ENCODE measurements around the gene DEGS2. TPM values are rescaled to one million over a fixed set of nuclear protein-coding genes. Genes with fewer than 3 reads are reported as not detected.

Gene DEGS2
- total and polyA plus RNA-seq, 2 of the 13 experiments (the other 11 are each of a cell fraction or from before 2014, with no cell fraction given): 0.09 TPM

DNA sequence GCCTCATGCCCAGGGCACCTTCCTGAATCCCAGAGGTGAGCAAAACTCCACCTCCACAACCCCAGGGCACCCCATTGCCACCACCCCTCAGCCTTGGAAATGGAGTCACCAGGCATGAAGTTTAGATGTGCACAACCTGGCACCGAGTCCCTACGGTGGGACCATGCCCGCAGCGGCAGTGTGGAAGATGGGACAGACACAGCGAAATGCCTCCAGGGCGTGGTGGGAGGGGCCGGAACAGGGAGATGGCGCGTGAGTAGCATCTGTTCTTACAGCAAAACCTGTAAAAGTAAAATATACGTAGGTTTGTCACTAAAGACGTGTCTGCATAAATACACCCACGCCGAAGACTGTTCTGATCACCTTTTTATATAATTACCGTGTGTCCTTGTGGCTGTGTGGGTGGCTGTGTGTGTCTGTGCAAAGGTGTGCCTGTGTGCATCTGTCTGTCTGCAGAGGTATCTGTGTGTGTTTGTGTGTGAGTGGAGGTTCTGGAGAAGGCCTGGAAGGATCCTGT, 17.4 kb upstream of the DEGS2 start (continued):
- no peak for TF ChIP-seq ZNF770 (CRISPR knock-in tag; IDR thresholded peaks at IDR 0.05)
- TF ChIP-seq, protein P1, sequence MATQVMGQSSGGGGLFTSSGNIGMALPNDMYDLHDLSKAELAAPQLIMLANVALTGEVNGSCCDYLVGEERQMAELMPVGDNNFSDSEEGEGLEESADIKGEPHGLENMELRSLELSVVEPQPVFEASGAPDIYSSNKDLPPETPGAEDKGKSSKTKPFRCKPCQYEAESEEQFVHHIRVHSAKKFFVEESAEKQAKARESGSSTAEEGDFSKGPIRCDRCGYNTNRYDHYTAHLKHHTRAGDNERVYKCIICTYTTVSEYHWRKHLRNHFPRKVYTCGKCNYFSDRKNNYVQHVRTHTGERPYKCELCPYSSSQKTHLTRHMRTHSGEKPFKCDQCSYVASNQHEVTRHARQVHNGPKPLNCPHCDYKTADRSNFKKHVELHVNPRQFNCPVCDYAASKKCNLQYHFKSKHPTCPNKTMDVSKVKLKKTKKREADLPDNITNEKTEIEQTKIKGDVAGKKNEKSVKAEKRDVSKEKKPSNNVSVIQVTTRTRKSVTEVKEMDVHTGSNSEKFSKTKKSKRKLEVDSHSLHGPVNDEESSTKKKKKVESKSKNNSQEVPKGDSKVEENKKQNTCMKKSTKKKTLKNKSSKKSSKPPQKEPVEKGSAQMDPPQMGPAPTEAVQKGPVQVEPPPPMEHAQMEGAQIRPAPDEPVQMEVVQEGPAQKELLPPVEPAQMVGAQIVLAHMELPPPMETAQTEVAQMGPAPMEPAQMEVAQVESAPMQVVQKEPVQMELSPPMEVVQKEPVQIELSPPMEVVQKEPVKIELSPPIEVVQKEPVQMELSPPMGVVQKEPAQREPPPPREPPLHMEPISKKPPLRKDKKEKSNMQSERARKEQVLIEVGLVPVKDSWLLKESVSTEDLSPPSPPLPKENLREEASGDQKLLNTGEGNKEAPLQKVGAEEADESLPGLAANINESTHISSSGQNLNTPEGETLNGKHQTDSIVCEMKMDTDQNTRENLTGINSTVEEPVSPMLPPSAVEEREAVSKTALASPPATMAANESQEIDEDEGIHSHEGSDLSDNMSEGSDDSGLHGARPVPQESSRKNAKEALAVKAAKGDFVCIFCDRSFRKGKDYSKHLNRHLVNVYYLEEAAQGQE (IDR thresholded peaks at IDR 0.05; ENCODE audit: borderline replicate concordance in 1 of 2, low read depth in 1 of 2, low read length in 2 of 2): no peak
- no peak for TF ChIP-seq SALL1 (CRISPR knock-in tag; IDR thresholded peaks at IDR 0.05)
- no peak for TF ChIP-seq SP2 (CRISPR knock-in tag; IDR thresholded peaks at IDR 0.05)

- Histone ChIP-seq H3K27me3 (ENCODE audit: control insufficient read depth in 1 of 2, insufficient read depth in 2 of 2, low read length in 2 of 2) (peaks cover 1 to 7% of the 10 kb centered on the region in 2 experiments; a peak in 3 of 5 replicates), H3K4me2 (ENCODE audit: low read depth, low read length) (no peak overlapping the region), H3K4me3 (replicated peaks in 1 of 3; ENCODE audit: insufficient read depth in 1 of 3, low read depth in 2 of 3, low read length in 3 of 3) (no peak overlapping the region), H4K20me1 (ENCODE audit: insufficient read depth, low read length) (no peaks in the 10 kb centered on the region), H3K9me3 (ENCODE audit: low read length) (no peaks in the 10 kb centered on the region), H3K9ac (ENCODE audit: insufficient read depth, low read depth, low read length) (no peak overlapping the region), H2AFZ (ENCODE audit: low read length) (no peak overlapping the region), H3K36me3 (replicated peaks in 1 of 2; ENCODE audit: control insufficient read depth in 1 of 2, insufficient read depth in 2 of 2, low read length in 2 of 2) (no peaks in the 10 kb centered on the region), H3K4me1 (ENCODE audit: insufficient read depth, low read length) (peaks cover 22% of the 10 kb centered on the region), H3K79me2 (ENCODE audit: insufficient read depth, low read length) (no peaks in the 10 kb centered on the region), H3K27ac (ENCODE audit: extremely low read length, insufficient read depth, low read length) (no peak overlapping the region)
- no peak for ATAC-seq
- in situ Hi-C loops (cut with HindIII; ENCODE audit: extremely low pct_ligation_motif_present, low pct_unique_long_range_greater_than_20kb): no loop called here
- POLR2A ChIA-PET: interaction anchor here (1.2 kb wide), 1 partner anchor 20 kb away, joined by 5 read pairs; no protein-coding TSS in a partner anchor
- WGBS (ENCODE audit: low lambda C conversion rate): 68% methylated on average over 7 of the region's 7 CpGs
- no peak for TF ChIP-seq WIZ (CRISPR knock-in tag; IDR thresholded peaks at IDR 0.05)
- TF ChIP-seq, protein P2, sequence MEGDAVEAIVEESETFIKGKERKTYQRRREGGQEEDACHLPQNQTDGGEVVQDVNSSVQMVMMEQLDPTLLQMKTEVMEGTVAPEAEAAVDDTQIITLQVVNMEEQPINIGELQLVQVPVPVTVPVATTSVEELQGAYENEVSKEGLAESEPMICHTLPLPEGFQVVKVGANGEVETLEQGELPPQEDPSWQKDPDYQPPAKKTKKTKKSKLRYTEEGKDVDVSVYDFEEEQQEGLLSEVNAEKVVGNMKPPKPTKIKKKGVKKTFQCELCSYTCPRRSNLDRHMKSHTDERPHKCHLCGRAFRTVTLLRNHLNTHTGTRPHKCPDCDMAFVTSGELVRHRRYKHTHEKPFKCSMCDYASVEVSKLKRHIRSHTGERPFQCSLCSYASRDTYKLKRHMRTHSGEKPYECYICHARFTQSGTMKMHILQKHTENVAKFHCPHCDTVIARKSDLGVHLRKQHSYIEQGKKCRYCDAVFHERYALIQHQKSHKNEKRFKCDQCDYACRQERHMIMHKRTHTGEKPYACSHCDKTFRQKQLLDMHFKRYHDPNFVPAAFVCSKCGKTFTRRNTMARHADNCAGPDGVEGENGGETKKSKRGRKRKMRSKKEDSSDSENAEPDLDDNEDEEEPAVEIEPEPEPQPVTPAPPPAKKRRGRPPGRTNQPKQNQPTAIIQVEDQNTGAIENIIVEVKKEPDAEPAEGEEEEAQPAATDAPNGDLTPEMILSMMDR (CRISPR knock-in tag; IDR thresholded peaks at IDR 0.05): peak; percentile 13; the same call in 1 of the 2 replicates
- DNase-seq (ENCODE audit: low spot score): no peak
- CTCF ChIA-PET (ENCODE audit: low intra/inter-chr PET ratio, low total read pairs): no interaction called here
- FAIRE-seq: no peak
- intact Hi-C loops (cut with micrococcal nuclease; ENCODE audit: unreplicated experiment): no loop called here
- BruUV-seq (replicated peaks): no TSS peak
These were observed 13.9 kb upstream of the DEGS2 start for GRCh38 chr14:100173353-100173752.

Data from HepG2 (cell line).